Activated CD8-positive, alpha-beta T cell treated with anti-CD3 and anti-CD28 coated beads, Interleukin-2, amount 10 ng/mL, durations not matched to agents 7 days and 5 days (primary cell): ENCODE results near the gene CNP. TPM values are rescaled to one million over a fixed set of nuclear protein-coding genes. Genes with fewer than 3 reads are reported as not detected.
A peak's percentile ranks its signal among the peaks of the same experiment; 100 is the strongest.
"Not testable (repeated sequence)": the region's sequence is repeated elsewhere in the genome, so short reads cannot be mapped to it uniquely, and the experiment has no call there.

Experiments
- ATAC-seq: fragments of 150-1000 bp; cut with Tn5 transposase; one replicate; pipeline ENCODE4 v1.10.0; 2021; ENCODE audit warnings: moderate library complexity
- CTCF ChIA-PET: fragments of 350-600 bp; sonication (Branson Sonifier 250); formaldehyde crosslinking; loops from one replicate; lab custom pipeline; 2021; ENCODE audit warnings: antibody characterized with exemption; lab: Charles Lee
- POLR2A ChIA-PET: fragments of 350-600 bp; sonication (Branson Sonifier 250); formaldehyde crosslinking; loops from one replicate; lab custom pipeline; 2021; ENCODE audit warnings: antibody characterized with exemption; lab: Charles Lee
- DNase-seq: peaks from one replicate; pipeline ENCODE4 v3.0.0-alpha.2; 2020
- H3K27ac Mint-ChIP-seq: one replicate; pipeline ENCODE4 v1.8.0; 2021; ENCODE audit warnings: mild to moderate bottlenecking, mixed read lengths
- H3K27me3 Mint-ChIP-seq: one replicate; pipeline ENCODE4 v1.8.0; 2021; ENCODE audit warnings: low read depth, mixed read lengths
- H3K36me3 Mint-ChIP-seq: one replicate; pipeline ENCODE4 v1.8.0; 2021; ENCODE audit warnings: low read depth, mixed read lengths
- H3K4me1 Mint-ChIP-seq: one replicate; pipeline ENCODE4 v1.8.0; 2021; ENCODE audit warnings: low read depth, mixed read lengths
- H3K4me3 Mint-ChIP-seq: one replicate; pipeline ENCODE4 v1.8.0; 2021; ENCODE audit warnings: mild to moderate bottlenecking, mixed read lengths
- H3K9me3 Mint-ChIP-seq: one replicate; pipeline ENCODE4 v1.8.0; 2022; ENCODE audit warnings: mixed read lengths; ENCODE audit not compliant: insufficient read depth
- total RNA-seq, 2 experiments: library from RNA; stranded (reverse); gene quantifications; one replicate each; pipeline ENCODE4 v1.2.3, GENCODE V29; 2021

CNP gene
- total RNA-seq, 2 experiments from 2014 or later: 93.4 to 94.6 TPM

DNA sequence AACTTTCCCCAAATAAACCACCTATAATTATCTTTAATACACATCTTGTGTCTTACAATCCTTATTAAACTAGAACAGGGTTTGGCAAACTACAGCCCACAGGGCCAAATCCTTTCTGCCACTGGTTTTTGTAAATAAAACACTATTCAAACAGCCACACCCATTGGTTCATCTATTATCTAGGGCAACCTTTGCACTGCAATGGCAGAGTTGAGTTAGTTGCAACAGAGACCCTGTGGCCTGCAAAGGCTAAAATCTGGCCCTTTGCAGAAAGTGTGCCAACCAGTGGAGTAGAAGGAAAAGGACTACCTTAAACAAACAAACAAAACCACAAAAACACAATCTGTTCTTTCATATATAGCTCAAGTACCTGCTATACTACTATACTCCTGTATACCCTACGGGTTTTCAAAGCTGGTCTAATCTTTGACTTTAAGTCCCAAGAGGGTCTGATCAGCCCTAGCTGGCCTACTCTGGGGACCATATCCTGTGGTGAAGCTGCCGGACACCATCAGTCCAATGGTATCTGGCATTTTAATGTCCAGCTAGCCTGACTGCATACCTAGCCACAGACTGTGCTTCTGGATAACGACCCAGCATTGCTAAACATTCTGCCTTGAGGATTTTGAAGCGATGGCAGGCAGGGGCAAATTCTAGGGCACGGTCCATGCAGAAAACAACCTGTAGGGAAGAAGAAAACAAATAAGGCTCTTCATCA is 23.3 kb downstream of the CNP start:
- ChIA-PET POLR2A (interaction anchor here (1.2 kb wide), 1 partner anchor 27 kb away, joined by 4 read pairs; the partner anchor contains the start of gene DNAJC7), CTCF (interaction anchor here (1.0 to 2.7 kb wide), 3 partner anchors 23 to 30 kb away, joined by 3 to 10 read pairs (median 3); partner anchors contain the start of gene NKIRAS2)
- Mint-ChIP-seq H3K27ac (no peak overlapping the region), H3K9me3 (no peaks in the 10 kb centered on the region), H3K36me3 (peaks cover 65% of the 10 kb centered on the region), H3K4me1 (no peaks in the 10 kb centered on the region), H3K4me3 (no peak overlapping the region), H3K27me3 (no peaks in the 10 kb centered on the region)
- DNase-seq (no peak), ATAC-seq (no peak)

DNA sequence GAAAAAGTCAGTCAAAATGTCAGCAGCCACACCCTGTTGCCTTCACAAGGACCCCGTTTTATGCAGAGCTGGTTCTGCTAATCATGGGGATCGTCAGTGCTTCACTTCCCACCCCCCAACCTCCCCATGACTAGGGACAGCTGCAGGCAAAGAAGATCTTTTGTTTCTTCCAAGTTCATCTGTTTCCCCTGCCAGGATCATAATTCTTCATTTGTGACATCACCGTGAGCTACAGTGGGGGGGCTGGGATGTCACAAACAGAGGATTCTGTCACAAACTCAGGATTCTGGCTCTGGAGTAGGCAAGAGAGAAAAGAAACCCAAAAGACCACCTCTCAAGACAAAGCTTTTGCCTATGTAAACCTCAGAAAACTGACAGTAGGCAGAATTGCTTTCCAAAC is 26.0 kb downstream of the CNP start:
- DNase-seq (no peak), ATAC-seq (no peak)
- Mint-ChIP-seq H3K27me3 (no peaks in the 10 kb centered on the region), H3K9me3 (no peaks in the 10 kb centered on the region), H3K4me3 (no peak overlapping the region), H3K36me3 (peaks cover 69% of the 10 kb centered on the region), H3K4me1 (peaks cover 3% of the 10 kb centered on the region), H3K27ac (no peak overlapping the region)
- ChIA-PET CTCF (interaction anchor here (1.1 kb wide), 2 partner anchors 11 to 30 kb away, joined by 3 to 4 read pairs; no protein-coding TSS in a partner anchor), POLR2A (no interaction called here)

- DNase-seq (no peak), ATAC-seq (no peak)
- Mint-ChIP-seq H3K36me3 (peaks cover 64% of the 10 kb centered on the region), H3K27me3 (no peaks in the 10 kb centered on the region), H3K4me3 (no peak overlapping the region), H3K27ac (no peak overlapping the region), H3K9me3 (no peaks in the 10 kb centered on the region), H3K4me1 (peaks cover 3% of the 10 kb centered on the region)
- POLR2A ChIA-PET: no interaction called here
- CTCF ChIA-PET: interaction anchor here (1.6 kb wide), 2 partner anchors 21 to 23 kb away, joined by 4 to 5 read pairs; partner anchors contain the start of gene NKIRAS2
Measured at GRCh38 chr17:41996855-41997164, 30.2 kb downstream of the CNP start.

DNA sequence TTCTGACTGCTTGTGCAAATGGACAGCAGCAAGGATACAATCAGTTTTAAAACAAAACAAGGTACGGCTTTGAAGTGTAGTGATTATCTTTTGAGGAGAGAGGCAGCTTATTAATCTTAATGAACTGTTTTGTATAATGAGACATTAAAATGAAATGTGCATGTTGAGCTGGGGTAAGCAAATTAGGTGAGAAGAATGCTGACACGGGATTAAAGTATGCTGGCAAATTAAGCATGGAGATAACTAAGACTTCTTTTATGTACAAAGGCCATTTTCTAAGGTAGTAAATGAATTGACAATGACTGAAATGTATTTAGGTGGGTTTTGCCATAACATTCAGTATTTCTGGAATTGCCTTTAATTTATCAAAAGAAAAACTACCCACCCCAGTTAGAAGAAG is 31.9 kb downstream of the CNP start:
- Mint-ChIP-seq H3K27ac (no peak overlapping the region), H3K4me1 (peaks cover 3% of the 10 kb centered on the region), H3K9me3 (no peaks in the 10 kb centered on the region), H3K27me3 (no peaks in the 10 kb centered on the region), H3K36me3 (peaks cover 64% of the 10 kb centered on the region), H3K4me3 (no peak overlapping the region)
- DNase-seq (no peak), ATAC-seq (no peak)
- POLR2A ChIA-PET: interaction anchor here (0.9 kb wide), 1 partner anchor 10 kb away, joined by 3 read pairs; no protein-coding TSS in a partner anchor
- CTCF ChIA-PET: interaction anchor here (1.3 kb wide), 1 partner anchor 36 kb away, joined by 6 read pairs; no protein-coding TSS in a partner anchor

GRCh38 chr17:42000413-42001133 is 34.0 kb downstream of the CNP start:
- ChIA-PET POLR2A (interaction anchor here (1.3 to 2.4 kb wide), 3 partner anchors 16 to 17 kb away, joined by 3 to 7 read pairs (median 4); partner anchors contain the start of gene DNAJC7), CTCF (interaction anchor here (0.7 to 1.9 kb wide), 4 partner anchors 19 to 234 kb away, joined by 3 to 5 read pairs (median 4); partner anchors contain the start of gene NKIRAS2)
- Mint-ChIP-seq H3K4me3 (no peak overlapping the region), H3K27me3 (no peaks in the 10 kb centered on the region), H3K9me3 (no peaks in the 10 kb centered on the region), H3K27ac (peak overlapping the region; percentile 6), H3K36me3 (peaks cover 53% of the 10 kb centered on the region), H3K4me1 (peaks cover 17% of the 10 kb centered on the region)
- DNase-seq (no peak), ATAC-seq (no peak)

DNA sequence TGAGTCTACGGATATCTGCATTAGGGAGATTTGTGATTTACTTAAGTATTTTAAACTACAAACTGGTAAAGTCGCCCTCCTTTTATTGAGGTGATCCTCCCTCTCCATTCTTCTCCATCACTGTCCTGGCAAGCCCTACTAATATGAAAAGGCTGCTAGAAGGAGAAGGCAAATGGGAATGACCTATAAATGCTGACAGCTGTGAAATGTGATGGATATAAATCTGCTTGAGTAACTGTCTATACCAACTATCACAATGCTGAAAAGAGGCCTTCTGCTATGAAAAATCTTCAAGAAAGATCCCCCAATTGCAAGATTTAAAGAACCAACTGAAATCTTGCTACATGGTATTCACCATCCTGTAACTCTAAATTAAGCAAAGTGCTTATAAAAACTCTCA is 35.1 kb downstream of the CNP start:
- Mint-ChIP-seq H3K36me3 (peaks cover 43% of the 10 kb centered on the region), H3K27ac (no peak overlapping the region), H3K4me1 (peaks cover 14% of the 10 kb centered on the region), H3K27me3 (no peaks in the 10 kb centered on the region), H3K4me3 (no peak overlapping the region), H3K9me3 (no peaks in the 10 kb centered on the region)
- ATAC-seq (no peak), DNase-seq (no peak)
- POLR2A ChIA-PET: interaction anchor here (2.4 kb wide), 1 partner anchor 15 kb away, joined by 7 read pairs; the partner anchor contains the start of gene DNAJC7
- CTCF ChIA-PET: interaction anchor here (1.1 to 1.9 kb wide), 2 partner anchors 18 to 22 kb away, joined by 4 to 5 read pairs; partner anchors contain the start of gene NKIRAS2

GRCh38 chr17:42002175-42002791 is 35.7 kb downstream of the CNP start:
- POLR2A ChIA-PET: interaction anchor here (2.4 kb wide), 1 partner anchor 15 kb away, joined by 7 read pairs; the partner anchor contains the start of gene DNAJC7
- H3K27ac Mint-ChIP-seq: no peak overlapping the region
- H3K4me3 Mint-ChIP-seq: no peak overlapping the region
- CTCF ChIA-PET: interaction anchor here (0.8 to 1.9 kb wide), 4 partner anchors 16 to 320 kb away, joined by 4 to 5 read pairs (median 4); partner anchors contain the start of gene NKIRAS2
- no peaks in the 10 kb centered on the region for H3K9me3 Mint-ChIP-seq
- DNase-seq (no peak), ATAC-seq (no peak)
- H3K36me3 Mint-ChIP-seq: peaks cover 42% of the 10 kb centered on the region
- no peaks in the 10 kb centered on the region for H3K27me3 Mint-ChIP-seq
- peaks cover 17% of the 10 kb centered on the region for H3K4me1 Mint-ChIP-seq

DNA sequence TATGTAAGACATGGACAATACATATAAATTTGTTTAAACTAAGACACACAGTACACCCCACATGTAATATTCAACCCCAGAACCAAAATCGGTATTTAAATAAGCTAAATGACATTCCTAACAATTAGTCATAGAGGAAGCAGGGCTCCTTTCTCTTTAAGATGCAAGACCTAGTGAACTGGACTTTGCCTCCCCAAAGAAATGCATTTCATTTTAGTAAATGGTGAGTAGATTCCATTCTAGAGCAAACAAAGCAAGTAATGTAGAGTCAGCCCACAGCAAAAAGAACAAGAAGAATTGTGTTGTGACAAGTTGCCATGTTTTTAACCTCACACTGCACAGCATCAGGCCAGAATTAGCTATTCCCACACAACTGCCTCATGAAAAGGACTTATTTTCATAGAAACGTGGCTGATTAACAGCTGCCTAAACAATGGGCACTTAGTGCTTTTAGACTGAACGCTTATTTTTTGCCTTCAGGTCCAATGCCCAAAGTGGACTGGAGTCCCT is 36.3 kb downstream of the CNP start:
- ChIA-PET POLR2A (interaction anchor here (2.4 kb wide), 1 partner anchor 14 kb away, joined by 7 read pairs; the partner anchor contains the start of gene DNAJC7), CTCF (interaction anchor here (0.8 to 1.9 kb wide), 5 partner anchors 10 to 319 kb away, joined by 3 to 5 read pairs (median 4); partner anchors contain the start of gene NKIRAS2)
- Mint-ChIP-seq H3K9me3 (no peaks in the 10 kb centered on the region), H3K4me3 (no peak overlapping the region), H3K36me3 (peaks cover 38% of the 10 kb centered on the region), H3K27me3 (no peaks in the 10 kb centered on the region), H3K27ac (peak overlapping the region; percentile 4), H3K4me1 (peaks cover 17% of the 10 kb centered on the region)
- DNase-seq (no peak), ATAC-seq (no peak)

DNA sequence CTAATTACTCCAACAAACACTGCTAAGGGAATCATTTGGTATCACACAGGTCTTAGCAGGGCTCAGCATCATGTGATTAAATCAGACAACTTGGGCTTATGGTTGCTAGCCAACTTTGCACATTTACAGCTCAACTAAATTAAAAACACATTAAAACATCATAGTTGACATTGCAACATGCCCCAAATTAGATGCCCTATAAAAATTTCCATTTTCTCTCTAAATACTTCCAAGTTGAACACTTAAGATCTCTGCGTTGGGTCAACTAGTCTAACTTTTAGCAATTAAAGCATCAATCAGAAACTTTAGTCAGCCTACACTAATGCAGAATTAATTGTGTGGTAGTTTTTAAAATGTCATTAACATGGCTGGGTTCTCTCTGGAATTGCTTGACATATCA is 38.6 kb downstream of the CNP start:
- Mint-ChIP-seq H3K27ac (no peak overlapping the region), H3K9me3 (no peaks in the 10 kb centered on the region), H3K36me3 (peaks cover 31% of the 10 kb centered on the region), H3K4me3 (no peak overlapping the region), H3K4me1 (peaks cover 17% of the 10 kb centered on the region), H3K27me3 (no peaks in the 10 kb centered on the region)
- POLR2A ChIA-PET: interaction anchor here (1.5 kb wide), 1 partner anchor 12 kb away, joined by 8 read pairs; the partner anchor contains the start of gene DNAJC7
- ATAC-seq (no peak), DNase-seq (no peak)
- CTCF ChIA-PET: interaction anchor here (0.9 to 2.5 kb wide), 5 partner anchors 11 to 42 kb away, joined by 3 to 10 read pairs (median 8); partner anchors contain the start of gene NKIRAS2

DNA sequence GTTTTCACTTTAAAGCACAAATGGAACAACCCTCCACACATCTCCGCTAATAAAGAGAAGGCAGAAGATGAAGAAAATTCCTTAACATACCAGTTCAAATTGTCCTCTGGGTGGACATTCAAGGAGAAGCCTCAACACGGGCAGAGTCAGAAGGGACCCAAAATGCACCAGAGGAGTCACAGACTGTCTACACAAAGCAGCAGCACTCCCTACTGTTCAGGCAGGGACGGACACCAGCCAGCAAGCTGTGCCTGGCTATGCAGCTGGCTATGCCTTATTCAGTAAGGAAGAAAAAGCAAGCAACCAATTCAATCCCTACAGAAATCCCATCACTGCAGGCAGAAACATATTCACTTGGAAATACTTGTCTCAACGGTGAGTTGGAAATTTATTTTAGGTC is 42.6 kb downstream of the CNP start:
- Mint-ChIP-seq H3K4me3 (no peak overlapping the region), H3K9me3 (no peaks in the 10 kb centered on the region), H3K27ac (no peak overlapping the region), H3K4me1 (peaks cover 38% of the 10 kb centered on the region), H3K27me3 (no peaks in the 10 kb centered on the region), H3K36me3 (peaks cover 19% of the 10 kb centered on the region)
- ChIA-PET POLR2A (no interaction called here), CTCF (interaction anchor here (1.1 kb wide), 1 partner anchor 9 kb away, joined by 4 read pairs; no protein-coding TSS in a partner anchor)
- DNase-seq: no peak
- no peak for ATAC-seq

GRCh38 chr17:42010266-42010680 is 43.7 kb downstream of the CNP start:
- H3K27ac Mint-ChIP-seq, H3K4me3 Mint-ChIP-seq, POLR2A ChIA-PET: not testable (repeated sequence)

More at GRCh38 chr17:42010266-42010680, 43.7 kb downstream of the CNP start:
- ATAC-seq, H3K9me3 Mint-ChIP-seq, DNase-seq, H3K27me3 Mint-ChIP-seq, CTCF ChIA-PET: not testable (repeated sequence)
- Mint-ChIP-seq H3K4me1 (peaks cover 31% of the 10 kb centered on the region), H3K36me3 (peaks cover 24% of the 10 kb centered on the region)
